ENCODE results near the gene L3HYPDH.

The L3HYPDH gene

GRCh38 chr14:59424341-59425071 lies 59.7 kb downstream of the L3HYPDH start:
- DNase-seq: no peak

Measured in NCI-H1694 treated with DMSO at 0.1 percent for 48 hours (cell line).